SK-N-SH treated with all-trans-retinoic acid at 6 μM for 48 hours (cell line): ENCODE data around the gene PRXL2B.

ENCODE experiments used
- CSDC2 ChIP-seq: fragments of 250-450 bp; sonication (Bioruptor Pico); IDR thresholded peaks from 2 replicates; pipeline ENCODE4 v1.5.0; 2020; ENCODE audit warnings: mild to moderate bottlenecking, moderate library complexity
- CSRNP3 ChIP-seq: fragments of 250-450 bp; sonication (Bioruptor Pico); IDR thresholded peaks from 2 replicates; pipeline ENCODE4 v1.5.1; 2021; ENCODE audit warnings: mild to moderate bottlenecking, moderate library complexity
- ESRRG ChIP-seq: fragments of 250-450 bp; sonication (Bioruptor Pico); IDR thresholded peaks from 2 replicates; pipeline ENCODE4 v1.6.1; 2021; ENCODE audit warnings: mild to moderate bottlenecking
- GLIS3 ChIP-seq: fragments of 250-450 bp; sonication (Bioruptor Pico); IDR thresholded peaks from 2 replicates; pipeline ENCODE4 v1.5.0; 2020; ENCODE audit warnings: mild to moderate bottlenecking, moderate library complexity
- PATZ1 ChIP-seq: fragments of 250-450 bp; sonication (Bioruptor Pico); IDR thresholded peaks from 2 replicates; pipeline ENCODE4 v1.8.0; 2020; ENCODE audit warnings: mild to moderate bottlenecking, moderate library complexity, borderline replicate concordance
- TSHZ2 ChIP-seq: fragments of 250-450 bp; sonication (Bioruptor Pico); IDR thresholded peaks from 2 replicates; pipeline ENCODE4 v1.5.0; 2020; ENCODE audit warnings: mild to moderate bottlenecking, moderate library complexity
- ZFP3 ChIP-seq: fragments of 250-450 bp; sonication (Bioruptor Pico); IDR thresholded peaks from 2 replicates; pipeline ENCODE4 v1.5.0; 2020; ENCODE audit warnings: mild to moderate bottlenecking, moderate library complexity
- ZFP30 ChIP-seq: fragments of 450-650 bp; formaldehyde crosslinking; IDR thresholded peaks from 2 replicates; pipeline ENCODE4 v1.5.0; 2022; ENCODE audit warnings: mild to moderate bottlenecking, moderate library complexity
- ZNF70 ChIP-seq: fragments of 450-650 bp; formaldehyde crosslinking; IDR thresholded peaks from 2 replicates; pipeline ENCODE4 v1.5.0; 2020; ENCODE audit warnings: mild to moderate bottlenecking, moderate library complexity

GRCh38 chr1:2628933-2629626 is 42.5 kb downstream of the PRXL2B start:
- no peak for TF ChIP-seq ESRRG
- no peak for TF ChIP-seq PATZ1
- no peak for TF ChIP-seq TSHZ2 (CRISPR knock-in tag)
- TF ChIP-seq ZFP3 (CRISPR knock-in tag), result no peak
- no peak for TF ChIP-seq ZNF70 (CRISPR knock-in tag)
- TF ChIP-seq ZFP30 (CRISPR knock-in tag), result no peak
- no peak for TF ChIP-seq CSDC2 (CRISPR knock-in tag)
- TF ChIP-seq GLIS3 (CRISPR knock-in tag), result no peak
- TF ChIP-seq CSRNP3 (CRISPR knock-in tag), result no peak
